ENCODE measurements around the gene SH3D19.

SH3D19 gene

GRCh38 chr4:151175233-151175632, 150.2 kb downstream of the SH3D19 start:
- Mint-ChIP-seq H3K9me3 (no peaks in the 10 kb centered on the region), H3K4me3 (no peak overlapping the region), H3K27me3 (ENCODE audit: low read depth) (no peaks in the 10 kb centered on the region), H3K36me3 (ENCODE audit: low read depth) (peaks cover 16% of the 10 kb centered on the region), H3K27ac (peak overlapping the region in 2 of 3 experiments; percentile 37 to 78), H3K4me1 (peaks cover 35% of the 10 kb centered on the region)
- TF ChIP-seq CTCF (IDR thresholded peaks at IDR 0.05; ENCODE audit: unreplicated experiment in 3 of 3), result no peak

GRCh38 chr4:151174784-151175183, 150.6 kb downstream of the SH3D19 start:
- TF ChIP-seq CTCF (IDR thresholded peaks at IDR 0.05; ENCODE audit: unreplicated experiment in 3 of 3), result no peak
- Mint-ChIP-seq H3K4me1 (peaks cover 39% of the 10 kb centered on the region), H3K27me3 (ENCODE audit: low read depth) (no peaks in the 10 kb centered on the region), H3K36me3 (ENCODE audit: low read depth) (peaks cover 16% of the 10 kb centered on the region), H3K27ac (peak overlapping the region in 2 of 3 experiments; percentile 37 to 78), H3K9me3 (no peaks in the 10 kb centered on the region), H3K4me3 (no peak overlapping the region)

DNA sequence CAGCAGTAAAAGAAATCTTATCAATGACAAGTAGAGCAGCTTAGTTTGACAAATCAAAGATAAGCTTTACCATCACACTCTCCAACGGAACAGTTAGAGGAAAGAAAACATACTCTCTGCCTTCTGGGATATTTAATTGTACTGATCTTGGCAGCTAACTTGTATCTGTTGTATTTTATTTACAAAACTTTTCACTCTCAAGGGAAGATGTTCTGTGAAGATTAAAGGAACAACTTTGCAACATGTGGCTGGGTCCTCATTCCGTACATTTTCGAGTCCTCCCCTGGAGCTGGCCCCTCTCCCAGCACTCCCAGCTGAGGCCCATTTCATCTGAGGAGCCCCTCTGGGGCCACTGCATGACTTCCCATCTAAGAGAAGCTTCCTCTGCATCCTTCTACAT, 151.5 kb downstream of the SH3D19 start:
- peak overlapping the region; percentile 43 to 78 (median 71) for H3K27ac Mint-ChIP-seq
- no peaks in the 10 kb centered on the region for H3K9me3 Mint-ChIP-seq
- peaks cover 20% of the 10 kb centered on the region for H3K36me3 Mint-ChIP-seq (ENCODE audit: low read depth)
- H3K4me3 Mint-ChIP-seq, result no peak overlapping the region
- TF ChIP-seq CTCF (IDR thresholded peaks at IDR 0.05; ENCODE audit: unreplicated experiment in 3 of 3), result no peak
- no peaks in the 10 kb centered on the region for H3K27me3 Mint-ChIP-seq (ENCODE audit: low read depth)
- peaks cover 48% of the 10 kb centered on the region for H3K4me1 Mint-ChIP-seq

DNA sequence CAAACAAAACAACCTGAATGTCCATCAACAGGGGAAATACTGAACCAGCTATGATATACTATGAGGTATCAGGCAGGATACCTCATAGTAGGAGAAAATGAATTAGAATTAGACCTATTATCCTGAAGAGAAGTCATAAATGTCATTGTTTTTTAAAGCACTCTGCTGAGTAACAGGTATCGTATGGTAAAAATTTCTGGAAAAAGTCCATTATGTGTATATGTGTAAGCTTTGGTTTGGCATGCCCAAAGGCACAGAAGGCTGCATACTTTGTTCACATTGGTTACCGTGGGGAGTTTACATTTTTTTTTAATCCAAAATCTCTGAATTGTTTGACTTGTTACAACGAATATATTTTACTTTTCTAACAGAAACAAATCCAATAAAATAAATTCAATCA, 155.5 kb downstream of the SH3D19 start:
- peaks cover 23% of the 10 kb centered on the region for H3K36me3 Mint-ChIP-seq (ENCODE audit: low read depth)
- no peak for TF ChIP-seq CTCF (IDR thresholded peaks at IDR 0.05; ENCODE audit: unreplicated experiment in 3 of 3)
- no peaks in the 10 kb centered on the region for H3K27me3 Mint-ChIP-seq (ENCODE audit: low read depth)
- H3K27ac Mint-ChIP-seq, result peak overlapping the region; percentile 80 to 85 (median 84)
- peaks cover 69% of the 10 kb centered on the region for H3K4me1 Mint-ChIP-seq
- H3K9me3 Mint-ChIP-seq, result no peaks in the 10 kb centered on the region
- H3K4me3 Mint-ChIP-seq, result no peak overlapping the region

DNA sequence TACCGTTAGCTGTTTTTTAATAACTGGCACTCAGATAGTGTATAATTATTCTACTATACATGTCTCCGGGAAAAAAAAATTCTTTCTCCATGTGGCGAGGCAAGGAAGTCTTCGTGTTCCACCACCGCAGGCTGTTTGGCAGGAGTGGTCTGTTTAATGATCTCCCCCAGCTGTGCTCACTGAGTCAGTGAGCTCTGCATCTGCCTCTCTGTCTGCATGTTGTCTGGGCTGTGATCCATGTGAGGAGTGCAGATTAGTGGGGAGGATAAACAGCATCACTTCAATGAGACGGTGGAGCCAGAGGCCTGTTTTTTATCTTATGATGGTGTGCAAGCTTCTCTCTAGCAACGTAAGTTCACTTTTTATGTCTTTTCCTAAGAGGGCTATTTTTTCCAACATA, 156.2 kb downstream of the SH3D19 start:
- peaks cover 19% of the 10 kb centered on the region for H3K36me3 Mint-ChIP-seq (ENCODE audit: low read depth)
- peak overlapping the region; percentile 80 to 85 (median 84) for H3K27ac Mint-ChIP-seq
- peak overlapping the region in 1 of 3 experiments; percentile 13 for H3K4me3 Mint-ChIP-seq
- TF ChIP-seq CTCF (IDR thresholded peaks at IDR 0.05; ENCODE audit: unreplicated experiment in 3 of 3), result no peak
- H3K4me1 Mint-ChIP-seq, result peaks cover 65% of the 10 kb centered on the region
- H3K9me3 Mint-ChIP-seq, result no peaks in the 10 kb centered on the region
- H3K27me3 Mint-ChIP-seq (ENCODE audit: low read depth), result no peaks in the 10 kb centered on the region

DNA sequence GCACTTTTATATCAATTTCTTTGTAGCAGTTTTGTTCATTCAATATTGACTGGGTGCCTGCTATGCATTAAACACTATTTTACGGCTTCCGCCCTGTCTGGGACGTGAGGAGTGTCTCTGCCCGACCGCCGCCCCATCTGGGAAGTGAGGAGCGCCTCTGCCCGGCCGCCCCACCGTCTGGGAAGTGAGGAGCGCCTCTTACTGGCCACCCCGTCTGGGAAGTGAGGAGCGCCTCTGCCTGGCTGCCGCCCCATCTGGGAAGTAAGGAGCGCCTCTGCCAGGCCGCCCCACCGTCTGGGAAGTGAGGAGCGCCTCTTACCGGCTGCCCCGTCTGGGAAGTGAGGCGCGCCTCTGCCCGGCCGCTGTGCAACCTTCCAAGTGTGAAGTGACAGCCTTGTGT, 157.8 kb downstream of the SH3D19 start:
- H3K4me3 Mint-ChIP-seq, result no peak overlapping the region
- no peak for TF ChIP-seq CTCF (IDR thresholded peaks at IDR 0.05; ENCODE audit: unreplicated experiment in 3 of 3)
- no peaks in the 10 kb centered on the region for H3K9me3 Mint-ChIP-seq
- peaks cover 17% of the 10 kb centered on the region for H3K36me3 Mint-ChIP-seq (ENCODE audit: low read depth)
- peak overlapping the region in 1 of 3 experiments; percentile 84 for H3K27ac Mint-ChIP-seq
- H3K4me1 Mint-ChIP-seq, result peaks cover 60% of the 10 kb centered on the region
- no peaks in the 10 kb centered on the region for H3K27me3 Mint-ChIP-seq (ENCODE audit: low read depth)

Measured in nephron (organoid).